GM18861 (cell line): ENCODE measurements around the gene CLTB.
A peak's percentile ranks its signal among the peaks of the same experiment; 100 is the strongest.
"Not testable (repeated sequence)": the region's sequence is repeated elsewhere in the genome, so short reads cannot be mapped to it uniquely, and the experiment has no call there.

Experiments used
- ATAC-seq: cut with Tn5 transposase; IDR thresholded peaks from one replicate; pipeline ENCODE4 v1.9.1; 2021; ENCODE audit not compliant: unreplicated experiment

Gene CLTB

DNA sequence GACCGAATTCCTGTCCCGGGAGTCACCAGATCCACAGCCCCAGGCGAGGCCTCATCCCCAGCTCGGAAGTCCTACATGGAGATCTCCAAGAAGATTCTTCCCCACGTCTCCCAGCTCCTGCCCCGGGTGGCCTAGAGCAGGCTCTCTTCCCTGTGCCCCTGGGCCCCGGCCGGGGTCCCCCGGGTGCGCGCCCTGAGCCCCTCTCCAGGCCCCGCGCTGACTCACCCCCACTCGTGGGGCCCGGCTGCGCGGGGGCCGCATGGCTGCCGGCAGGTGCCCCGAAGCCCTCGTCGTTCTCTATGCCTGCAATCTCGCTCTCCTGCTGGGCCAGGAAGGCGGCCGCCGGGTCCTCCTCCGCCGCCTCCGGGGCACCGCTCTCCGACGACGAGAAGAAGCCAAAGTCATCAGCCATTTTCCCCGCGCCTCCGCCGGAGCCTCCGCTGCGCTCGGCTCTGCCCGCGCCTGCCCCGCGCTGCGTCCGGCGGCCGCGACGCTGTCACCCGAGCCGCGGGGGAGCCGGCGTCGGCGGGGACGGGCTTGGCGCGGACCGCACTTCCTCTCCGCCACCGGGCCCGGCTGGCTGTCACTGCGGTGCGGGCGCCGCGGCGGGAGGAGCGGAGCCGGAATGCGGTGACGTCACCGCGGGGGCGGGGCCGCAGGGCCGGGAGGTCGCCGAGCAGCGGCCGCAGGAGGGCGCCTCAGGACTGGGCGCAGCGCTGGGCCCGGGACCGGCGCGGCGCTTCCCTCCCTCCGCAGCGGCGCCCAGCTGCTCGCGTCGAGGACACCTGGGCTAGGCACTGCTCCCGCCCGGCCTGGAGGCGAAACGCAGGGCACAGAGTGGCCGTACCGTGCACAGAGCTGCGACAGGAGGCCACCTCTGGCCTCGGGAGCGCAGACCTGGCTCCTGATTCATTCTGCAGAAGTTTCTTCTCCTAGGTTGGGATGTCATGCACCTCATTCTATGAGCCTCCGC is at the start of gene CLTB:
Gene CLTB, minus strand, starts transcription at position 588 of the 973 bp plus-strand sequence. Its CDS starts 176 bp downstream, at position 412.
- peak; percentile 89 for ATAC-seq

GRCh38 chr5:176463113-176463764 is 46.9 kb upstream of the CLTB start:
- ATAC-seq = no peak

- ATAC-seq = no peak
These were observed 45.0 kb upstream of the CLTB start for GRCh38 chr5:176461349-176461748.

DNA sequence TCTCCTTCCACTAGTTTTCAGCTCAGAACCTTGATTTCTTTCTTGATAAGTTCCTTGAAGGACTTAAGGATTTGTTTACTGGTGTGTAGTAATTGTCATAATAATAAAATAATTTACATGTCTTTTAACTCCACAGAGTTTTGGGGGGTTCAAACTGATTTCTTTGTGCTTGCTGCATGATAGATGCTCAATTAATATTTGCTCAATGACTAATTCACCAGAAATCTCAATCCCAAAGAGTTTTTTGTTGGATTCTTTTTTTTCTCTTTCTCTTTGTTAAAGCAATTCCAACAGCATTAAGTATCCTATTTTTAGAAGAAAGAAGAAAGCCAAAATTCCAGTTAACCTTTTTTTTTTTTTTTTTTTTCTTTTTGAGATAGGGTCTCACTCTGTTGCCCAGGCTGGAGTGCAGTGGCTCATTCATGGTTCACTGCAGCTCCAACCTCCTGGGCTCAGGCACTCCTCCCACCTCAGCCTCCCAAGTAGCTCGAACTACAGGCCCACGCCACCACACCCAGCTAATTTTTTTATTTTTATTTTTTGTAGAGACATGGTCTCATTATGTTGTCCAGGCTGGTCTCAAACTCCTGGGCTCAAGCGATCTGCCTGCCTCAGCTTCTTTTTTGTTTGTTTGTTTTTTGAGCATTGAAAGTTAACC is 42.7 kb upstream of the CLTB start:
- no peak for ATAC-seq

GRCh38 chr5:176454724-176455394 is 38.5 kb upstream of the CLTB start:
- no peak for ATAC-seq

GRCh38 chr5:176450077-176450476 is 33.7 kb upstream of the CLTB start:
- ATAC-seq = no peak

- ATAC-seq = peak; percentile 96
These were observed 31.8 kb upstream of the CLTB start, which contains the start of gene FAF2 for GRCh38 chr5:176447978-176448608. Gene FAF2 (plus strand): TSS chr5:176448385. CDS start chr5:176448408, 23 bp downstream.

GRCh38 chr5:176447591-176447977 is 31.2 kb upstream of the CLTB start:
- ATAC-seq = peak; percentile 19

GRCh38 chr5:176446884-176447590 is 30.7 kb upstream of the CLTB start:
- no peak for ATAC-seq

GRCh38 chr5:176446028-176446665 is 29.8 kb upstream of the CLTB start:
- ATAC-seq = no peak

DNA sequence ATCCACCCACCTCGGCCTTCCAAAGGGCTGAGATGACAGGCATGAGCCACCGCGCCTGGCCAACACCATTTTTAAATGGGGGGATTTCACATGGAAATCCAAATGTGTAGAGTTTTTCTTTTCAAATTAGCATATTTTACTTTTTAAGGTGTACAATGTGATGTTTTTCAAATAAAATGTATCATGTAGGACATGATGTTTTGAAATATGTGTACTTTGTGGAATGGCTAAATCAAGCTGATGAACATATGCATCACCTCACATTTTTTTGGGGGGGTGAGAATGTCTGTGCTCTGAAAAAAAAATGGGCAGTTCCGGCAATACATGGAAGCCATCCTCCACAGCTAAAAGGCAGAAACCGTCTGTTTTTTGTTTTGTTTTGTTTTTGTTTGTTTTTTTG is 28.4 kb upstream of the CLTB start:
- ATAC-seq = no peak

GRCh38 chr5:176442911-176443310 is 26.6 kb upstream of the CLTB start:
- ATAC-seq = not testable (repeated sequence)

GRCh38 chr5:176441921-176442323 is 25.6 kb upstream of the CLTB start:
- no peak for ATAC-seq

GRCh38 chr5:176440927-176441706 is 24.8 kb upstream of the CLTB start:
- no peak for ATAC-seq

GRCh38 chr5:176438959-176439757 is 22.8 kb upstream of the CLTB start:
- ATAC-seq = no peak

- ATAC-seq = no peak
These were observed 20.3 kb upstream of the CLTB start for GRCh38 chr5:176436656-176437055.

- ATAC-seq = no peak
These were observed 16.4 kb upstream of the CLTB start for GRCh38 chr5:176432707-176433106.

DNA sequence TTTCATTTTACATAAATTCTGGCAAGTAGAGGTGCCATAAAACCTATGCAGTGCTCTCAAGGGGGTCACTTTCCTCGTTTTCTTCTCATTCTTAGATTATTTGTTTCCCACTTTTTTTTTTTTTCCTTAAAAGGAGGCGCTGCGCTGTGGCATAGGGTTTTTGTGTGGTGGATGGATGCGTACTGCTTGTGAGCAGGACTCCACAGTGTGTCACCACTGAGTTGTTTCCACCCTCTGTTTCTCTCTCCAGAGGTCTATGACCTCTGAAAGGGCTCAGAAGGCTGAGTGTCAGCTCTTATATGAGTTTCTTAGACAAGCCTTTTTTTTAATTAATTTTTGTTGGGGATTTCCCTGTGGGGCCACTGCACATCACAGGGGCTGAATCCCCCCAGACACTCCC is 13.6 kb upstream of the CLTB start:
- no peak for ATAC-seq
